Thyroid gland (tissue), 4 donors: ENCODE results near the gene GCNT2.

Experiments
- CTCF ChIP-seq, 6 experiments: fragments of 200-600 bp in 3 of 6; fragments of 450-650 bp in 3 of 6; sonication (generic) in 3 of 6; IDR thresholded peaks; one replicate each; pipeline ENCODE4 v1.5.1; 2016 to 2019; ENCODE audit warnings: antibody characterized with exemption in 6 of 6, mild to moderate bottlenecking in 2 of 6, inconsistent platforms in 1 of 6, moderate library complexity in 1 of 6
- POLR2A ChIP-seq, 2 donors: fragments of 450-650 bp; IDR thresholded peaks; one replicate each; pipeline ENCODE4 v1.6.1; 2017; ENCODE audit warnings: antibody characterized with exemption in 2 of 2, mild to moderate bottlenecking in 2 of 2, moderate library complexity in 1 of 2

DNA sequence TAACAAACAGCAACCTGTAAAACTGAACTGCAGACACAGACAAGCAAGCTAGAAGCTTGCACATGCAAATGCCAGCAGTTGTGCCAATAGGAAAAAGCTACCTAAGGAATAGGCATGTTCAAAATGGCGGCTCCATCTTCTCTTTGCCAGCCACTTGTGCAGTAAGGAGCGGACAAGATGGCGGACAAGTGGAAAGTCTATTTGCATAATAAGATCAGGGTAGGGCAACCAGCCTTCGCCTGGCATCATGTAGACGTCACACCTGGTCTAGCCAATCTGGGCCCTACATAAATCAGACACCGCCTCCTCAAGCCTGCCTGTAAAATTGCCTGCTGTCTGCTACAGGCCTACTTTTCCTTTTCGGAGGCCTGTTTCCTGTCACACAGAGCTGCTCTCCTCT is 155.3 kb downstream of the GCNT2 start:
- TF ChIP-seq CTCF (IDR thresholded peaks at IDR 0.05) (no peak), POLR2A (IDR thresholded peaks at IDR 0.05) (no peak)
